Stimulated activated CD8-positive, alpha-beta memory T cell treated with anti-CD3 and anti-CD28 coated beads, Interleukin-15, amount 100 ng/mL, for 24 hours (primary cell): Measurements from ENCODE around the gene SPATA21.
A peak's percentile ranks its signal among the peaks of the same experiment; 100 is the strongest.

Experiments
- DNase-seq: peaks from one replicate; pipeline ENCODE4 v3.0.0-alpha.2; 2020; ENCODE audit warnings: low read depth

SPATA21 gene

GRCh38 chr1:16450863-16451481, 13.7 kb upstream of the SPATA21 start:
- DNase-seq, result no peak

GRCh38 chr1:16449666-16450065, 12.4 kb upstream of the SPATA21 start:
- DNase-seq, result no peak

GRCh38 chr1:16449065-16449464, 11.8 kb upstream of the SPATA21 start:
- no peak for DNase-seq

GRCh38 chr1:16447641-16448040, 10.4 kb upstream of the SPATA21 start:
- no peak for DNase-seq

GRCh38 chr1:16446116-16446515, 8.9 kb upstream of the SPATA21 start:
- no peak for DNase-seq

GRCh38 chr1:16445052-16445451, 7.8 kb upstream of the SPATA21 start:
- no peak for DNase-seq

- no peak for DNase-seq
Measured at GRCh38 chr1:16443975-16444770, 6.9 kb upstream of the SPATA21 start.

GRCh38 chr1:16442941-16443340, 5.7 kb upstream of the SPATA21 start:
- no peak for DNase-seq

GRCh38 chr1:16442265-16442664, 5.0 kb upstream of the SPATA21 start:
- no peak for DNase-seq

GRCh38 chr1:16441282-16441665, 4.0 kb upstream of the SPATA21 start:
- DNase-seq, result no peak

GRCh38 chr1:16440470-16441281, 3.5 kb upstream of the SPATA21 start, which contains the start of gene NECAP2:
Gene NECAP2, plus strand, starts transcription at chr1:16440724. Its CDS starts 38 bp downstream, at chr1:16440762.
- peak; percentile 95 for DNase-seq

GRCh38 chr1:16440131-16440469, 2.9 kb upstream of the SPATA21 start:
- no peak for DNase-seq

- no peak for DNase-seq
Measured at GRCh38 chr1:16438924-16439323, 1.7 kb upstream of the SPATA21 start.

GRCh38 chr1:16438516-16438915, 1.3 kb upstream of the SPATA21 start:
- DNase-seq, result no peak

GRCh38 chr1:16434501-16434900, 2.7 kb downstream of the SPATA21 start:
- DNase-seq, result no peak

- DNase-seq, result no peak
Measured at GRCh38 chr1:16434007-16434406, 3.2 kb downstream of the SPATA21 start.

- DNase-seq, result no peak
Measured at GRCh38 chr1:16433030-16433429, 4.2 kb downstream of the SPATA21 start.

GRCh38 chr1:16430606-16431005, 6.6 kb downstream of the SPATA21 start:
- no peak for DNase-seq

GRCh38 chr1:16425125-16426025, 11.8 kb downstream of the SPATA21 start:
- no peak for DNase-seq

GRCh38 chr1:16422041-16422440, 15.2 kb downstream of the SPATA21 start:
- DNase-seq, result no peak

GRCh38 chr1:16421201-16421600, 16.0 kb downstream of the SPATA21 start:
- DNase-seq, result no peak
